ENCODE measurements around the gene SLC6A11.

DNA sequence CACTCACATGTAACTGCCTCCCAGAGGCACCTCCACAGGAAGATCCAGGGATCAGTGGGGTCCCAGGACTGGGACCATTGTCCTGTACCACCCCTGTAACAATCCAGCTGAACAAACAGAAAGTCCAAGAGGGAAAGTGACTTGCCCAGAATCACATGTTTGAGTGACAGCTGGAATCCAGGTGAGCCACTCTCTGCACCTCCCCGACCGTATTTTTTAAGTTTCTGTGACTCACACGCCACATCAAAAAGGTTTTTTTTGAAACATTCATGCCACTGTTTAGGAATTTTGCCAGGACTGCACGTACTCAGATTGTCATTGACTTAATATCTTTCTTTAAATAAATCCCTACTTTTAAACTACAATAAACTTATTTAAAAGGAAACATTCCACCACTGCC is 166.8 kb downstream of the SLC6A11 start:
- TF ChIP-seq POLR2A (IDR thresholded peaks at IDR 0.05): no peak
- TF ChIP-seq, protein P1, sequence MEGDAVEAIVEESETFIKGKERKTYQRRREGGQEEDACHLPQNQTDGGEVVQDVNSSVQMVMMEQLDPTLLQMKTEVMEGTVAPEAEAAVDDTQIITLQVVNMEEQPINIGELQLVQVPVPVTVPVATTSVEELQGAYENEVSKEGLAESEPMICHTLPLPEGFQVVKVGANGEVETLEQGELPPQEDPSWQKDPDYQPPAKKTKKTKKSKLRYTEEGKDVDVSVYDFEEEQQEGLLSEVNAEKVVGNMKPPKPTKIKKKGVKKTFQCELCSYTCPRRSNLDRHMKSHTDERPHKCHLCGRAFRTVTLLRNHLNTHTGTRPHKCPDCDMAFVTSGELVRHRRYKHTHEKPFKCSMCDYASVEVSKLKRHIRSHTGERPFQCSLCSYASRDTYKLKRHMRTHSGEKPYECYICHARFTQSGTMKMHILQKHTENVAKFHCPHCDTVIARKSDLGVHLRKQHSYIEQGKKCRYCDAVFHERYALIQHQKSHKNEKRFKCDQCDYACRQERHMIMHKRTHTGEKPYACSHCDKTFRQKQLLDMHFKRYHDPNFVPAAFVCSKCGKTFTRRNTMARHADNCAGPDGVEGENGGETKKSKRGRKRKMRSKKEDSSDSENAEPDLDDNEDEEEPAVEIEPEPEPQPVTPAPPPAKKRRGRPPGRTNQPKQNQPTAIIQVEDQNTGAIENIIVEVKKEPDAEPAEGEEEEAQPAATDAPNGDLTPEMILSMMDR (IDR thresholded peaks at IDR 0.05 in 4 of 5, conservative IDR thresholded peaks at IDR 0.05 in 1 of 5): no peak

All from gastrocnemius medialis (tissue), 4 donors.